ENCODE measurements around the gene DOC2B.
A peak's percentile ranks its signal among the peaks of the same experiment; 100 is the strongest.

Gene DOC2B

DNA sequence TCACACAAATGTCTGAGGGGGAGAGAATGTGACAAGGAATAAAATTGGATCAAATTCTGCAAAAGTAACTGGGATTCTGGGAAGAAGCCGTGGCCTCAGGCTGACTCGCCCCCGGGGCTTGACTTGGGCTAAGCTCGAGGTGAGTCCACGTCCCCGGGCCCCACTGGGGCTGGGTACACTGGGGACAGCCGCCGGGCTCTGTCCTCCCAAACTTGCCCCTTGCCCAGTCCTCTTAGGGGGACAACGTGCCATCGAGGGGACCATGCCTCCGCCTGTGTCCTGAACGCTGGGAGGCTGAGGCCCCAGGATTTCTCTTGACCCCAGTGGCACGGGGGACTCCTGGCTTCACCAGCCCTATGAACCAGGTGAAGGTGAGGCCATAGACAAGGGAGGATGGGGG, 21.1 kb downstream of the DOC2B start:
- DNase-seq = no peak

DNA sequence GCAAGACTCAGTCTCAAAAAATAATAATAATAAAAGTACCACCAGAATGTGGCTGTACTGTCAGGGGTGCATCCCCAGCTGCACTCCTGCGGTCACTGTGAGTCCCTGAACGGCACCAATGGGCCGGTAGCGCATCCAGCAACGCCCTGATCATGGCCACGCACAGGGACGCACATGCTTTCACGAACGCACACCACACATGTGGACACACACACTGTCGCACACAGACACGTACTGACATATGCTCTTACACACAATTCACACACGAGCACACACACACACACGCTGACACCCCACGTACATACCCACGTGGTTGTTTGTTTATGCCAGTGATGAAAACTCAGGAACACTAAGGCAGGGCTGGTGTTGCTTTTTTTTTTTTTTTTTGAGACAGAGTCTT, 21.8 kb downstream of the DOC2B start:
- no peak for DNase-seq

DNA sequence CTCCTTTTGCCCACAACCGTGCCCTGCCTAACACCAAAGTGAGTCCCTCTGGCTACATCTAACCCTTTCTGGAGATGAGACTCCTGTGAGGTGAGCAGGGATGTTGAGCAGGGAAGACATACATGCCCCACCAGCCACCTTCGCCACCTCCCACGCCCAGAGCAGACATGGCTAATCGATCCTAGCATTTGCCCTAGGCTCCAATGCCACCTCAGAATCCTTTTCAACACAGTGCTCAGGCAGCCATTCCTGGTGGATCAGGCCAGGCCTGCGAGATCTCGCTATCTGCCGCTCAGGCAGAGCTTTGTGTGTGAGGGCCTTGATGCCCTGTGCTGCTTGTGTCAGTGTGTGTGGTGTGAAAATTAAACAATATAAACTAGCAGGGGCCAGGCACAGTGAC, 23.1 kb downstream of the DOC2B start:
- DNase-seq = no peak

DNA sequence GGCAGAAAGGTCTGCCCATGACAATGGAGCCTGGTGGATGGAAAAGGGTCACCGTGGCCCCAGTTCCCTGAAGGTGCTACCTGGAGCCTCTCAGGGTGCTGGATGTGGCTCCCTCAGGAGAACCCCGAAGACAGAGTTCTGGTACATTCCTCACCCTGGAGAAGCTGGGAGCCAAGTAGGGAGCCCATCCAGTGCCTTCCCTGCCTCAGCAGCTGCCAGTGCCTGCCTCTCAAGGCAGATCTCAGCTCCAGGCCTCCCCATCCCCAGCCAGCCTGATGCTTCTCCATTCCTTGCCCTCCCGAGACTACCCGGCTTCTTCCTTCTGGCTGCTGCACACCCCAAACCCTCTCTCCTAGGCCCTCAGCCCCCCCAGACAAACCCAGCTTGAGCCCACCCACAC, 23.5 kb downstream of the DOC2B start:
- no peak for DNase-seq

DNA sequence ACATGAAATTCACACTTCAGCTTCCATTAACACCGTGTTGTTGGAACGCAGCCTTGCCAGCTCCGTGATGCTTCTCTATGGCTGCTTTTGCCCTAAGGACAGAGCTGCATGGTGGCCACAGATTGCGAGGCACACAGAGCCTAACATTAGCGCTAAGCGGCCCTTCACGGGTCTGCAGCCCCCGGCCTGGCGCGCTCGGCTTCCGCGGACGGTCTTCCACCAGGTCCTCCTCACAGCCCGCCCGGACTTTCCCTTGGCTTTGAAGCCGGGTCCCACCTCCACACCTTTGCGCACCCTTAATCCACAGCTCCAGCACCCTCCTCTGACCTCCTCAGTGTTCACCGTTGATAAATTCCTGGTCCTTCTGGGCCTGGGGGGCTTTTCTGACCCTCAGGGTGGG, 24.5 kb downstream of the DOC2B start:
- no peak for DNase-seq

DNA sequence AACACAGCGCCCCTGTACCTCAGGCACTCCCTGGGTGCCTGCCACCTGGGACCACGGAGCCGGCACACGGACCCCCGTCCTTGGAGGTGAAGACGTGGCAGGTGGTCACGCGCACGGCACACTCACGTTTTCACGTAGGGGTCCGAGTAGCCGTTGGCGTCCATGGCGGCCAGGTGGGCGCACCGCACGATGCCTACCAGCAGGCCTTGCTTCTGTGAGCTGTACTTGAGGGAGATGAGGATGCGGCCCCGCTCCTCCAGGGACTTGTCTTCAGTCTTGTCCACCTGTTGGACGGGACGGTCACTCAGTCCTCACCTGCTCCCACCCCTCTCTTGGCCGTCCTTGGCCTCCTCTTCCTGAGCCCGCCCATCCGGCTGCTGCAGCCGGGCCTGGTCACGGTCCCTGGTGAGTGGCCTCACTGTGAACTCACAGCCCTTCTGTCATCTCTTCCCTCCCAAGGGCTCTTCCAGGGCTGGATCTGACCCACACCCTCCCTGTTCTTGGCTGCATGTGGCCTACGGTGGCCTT, 25.3 kb downstream of the DOC2B start:
- no peak for DNase-seq

DNA sequence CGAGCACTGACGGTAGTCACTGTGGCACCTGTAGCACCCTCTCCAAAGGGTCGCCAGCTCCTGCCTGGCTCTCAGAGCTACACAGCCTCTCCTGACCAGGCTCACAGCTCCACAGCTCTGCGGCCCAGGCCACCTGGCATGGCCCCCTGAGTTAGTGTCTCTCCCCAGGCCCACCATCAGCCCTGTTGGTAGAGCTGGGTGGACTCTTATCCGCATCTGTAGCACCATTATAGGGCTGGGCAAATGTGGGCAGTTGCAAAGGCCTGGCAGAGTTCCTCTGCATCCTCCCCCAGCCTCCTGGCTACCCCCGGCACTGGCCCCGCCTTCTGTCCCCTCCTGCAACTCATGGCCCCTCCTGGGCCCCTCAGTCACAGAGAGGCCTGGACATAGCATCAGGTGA, 25.9 kb downstream of the DOC2B start:
- no peak for DNase-seq

DNA sequence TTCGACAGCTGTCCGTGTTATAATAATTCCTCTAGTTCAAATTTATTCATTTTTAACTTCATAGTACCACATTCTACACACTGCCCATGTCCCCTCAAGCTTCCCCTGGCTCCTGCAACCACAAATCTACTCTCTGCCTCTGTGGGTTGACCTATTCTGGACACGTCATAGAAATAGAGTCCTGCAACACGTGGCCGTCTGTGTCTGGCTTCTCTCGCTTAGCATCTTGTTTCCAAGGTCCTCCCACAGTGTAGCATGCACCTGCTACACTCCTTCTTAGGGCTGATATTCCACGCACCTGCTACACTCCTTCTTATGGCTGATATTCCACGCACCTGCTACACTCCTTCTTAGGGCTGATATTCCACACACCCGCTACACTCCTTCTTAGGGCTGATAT, 27.6 kb downstream of the DOC2B start:
- DNase-seq = no peak

DNA sequence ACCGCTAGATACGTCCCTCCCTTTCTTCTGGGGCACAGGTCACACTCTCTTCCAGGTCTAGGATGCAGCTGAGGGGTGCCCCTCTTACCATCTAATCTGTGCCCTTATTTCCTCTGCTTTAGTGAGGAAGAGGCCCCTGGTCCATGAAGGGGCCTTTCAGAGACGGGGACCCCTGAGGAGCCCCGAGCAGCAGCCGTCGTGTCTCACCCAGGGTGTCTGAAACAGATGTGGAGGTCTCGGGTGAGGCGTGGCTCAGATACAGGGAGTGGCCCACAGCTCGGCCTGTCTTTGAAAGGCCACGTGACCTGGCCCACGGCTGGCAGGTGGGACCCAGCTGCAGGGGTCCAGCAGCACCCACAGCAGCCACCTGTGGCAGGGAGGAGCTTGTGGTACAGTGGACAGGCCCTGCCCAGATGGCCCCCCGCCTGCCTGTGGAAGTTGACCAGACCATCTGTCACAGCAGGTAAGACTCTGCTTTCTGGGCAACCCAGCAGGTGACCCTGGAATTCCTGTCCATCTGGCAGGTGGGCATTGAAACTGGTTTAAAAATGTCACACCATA, 28.5 kb downstream of the DOC2B start:
- no peak for DNase-seq

DNA sequence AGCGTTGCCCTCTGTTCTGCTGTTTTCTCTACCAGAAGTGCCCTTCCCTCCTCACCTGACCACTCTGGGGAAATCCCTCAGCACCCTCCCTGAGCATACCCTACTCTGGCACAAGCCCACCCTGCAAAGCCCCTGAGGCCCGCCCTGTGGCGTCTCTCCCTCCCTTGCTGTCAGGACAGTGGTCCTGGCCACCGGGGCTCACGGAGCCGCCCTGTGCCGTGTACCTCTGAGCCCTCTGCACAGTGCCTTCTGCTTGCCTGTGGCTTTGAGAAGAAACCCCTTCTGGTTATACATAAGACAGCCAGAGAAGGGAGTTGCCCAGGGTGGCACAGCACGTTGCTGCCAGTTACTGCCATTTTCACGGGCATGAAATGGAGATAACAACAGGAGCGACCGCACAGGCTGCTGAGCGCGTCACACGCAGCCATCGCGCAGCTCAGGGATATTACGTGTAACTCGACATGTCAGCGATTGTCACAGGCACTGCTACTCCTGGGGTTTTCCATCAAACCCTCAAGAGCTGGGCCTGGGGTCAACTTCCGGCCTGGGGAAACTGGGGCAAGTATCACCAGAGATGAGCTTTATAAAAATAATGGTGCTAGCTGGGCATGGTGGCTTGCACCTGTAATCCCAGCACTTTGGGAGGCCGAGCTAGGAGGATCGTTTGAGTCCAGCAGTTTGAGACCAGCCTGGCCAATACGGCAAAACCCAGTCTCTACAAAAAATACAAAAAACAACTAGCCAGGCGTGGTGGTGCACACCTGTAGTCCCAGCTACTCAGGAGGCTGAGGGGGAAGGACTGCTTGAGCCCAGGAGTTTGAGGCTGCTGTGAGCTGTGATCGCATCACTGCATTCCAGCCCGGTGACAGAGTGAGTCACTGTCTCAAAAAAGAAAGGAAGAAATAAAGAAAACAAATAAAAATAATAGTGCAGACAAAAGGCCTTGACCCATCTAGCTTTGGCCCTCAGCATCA, 29.3 kb downstream of the DOC2B start:
- DNase-seq = no peak

DNA sequence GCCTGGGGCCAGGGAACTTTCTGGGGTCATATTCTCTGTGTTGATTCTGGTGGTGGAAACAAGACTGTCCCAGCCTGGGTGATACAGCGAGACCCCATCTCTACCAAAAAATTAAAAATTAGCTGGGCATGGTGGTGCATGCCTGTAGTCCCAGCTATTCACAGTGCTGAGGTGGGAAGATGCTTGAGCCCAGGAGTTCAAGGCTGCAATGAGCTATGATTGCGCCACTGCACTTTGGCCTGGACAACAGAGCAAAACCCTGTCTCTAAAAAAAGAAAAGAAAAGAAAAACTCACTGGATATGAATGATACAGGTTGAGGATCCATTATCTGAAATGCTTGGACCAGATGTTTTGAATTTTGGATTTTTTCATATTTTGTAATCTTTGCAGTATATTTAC, 30.4 kb downstream of the DOC2B start:
- DNase-seq = no peak

DNA sequence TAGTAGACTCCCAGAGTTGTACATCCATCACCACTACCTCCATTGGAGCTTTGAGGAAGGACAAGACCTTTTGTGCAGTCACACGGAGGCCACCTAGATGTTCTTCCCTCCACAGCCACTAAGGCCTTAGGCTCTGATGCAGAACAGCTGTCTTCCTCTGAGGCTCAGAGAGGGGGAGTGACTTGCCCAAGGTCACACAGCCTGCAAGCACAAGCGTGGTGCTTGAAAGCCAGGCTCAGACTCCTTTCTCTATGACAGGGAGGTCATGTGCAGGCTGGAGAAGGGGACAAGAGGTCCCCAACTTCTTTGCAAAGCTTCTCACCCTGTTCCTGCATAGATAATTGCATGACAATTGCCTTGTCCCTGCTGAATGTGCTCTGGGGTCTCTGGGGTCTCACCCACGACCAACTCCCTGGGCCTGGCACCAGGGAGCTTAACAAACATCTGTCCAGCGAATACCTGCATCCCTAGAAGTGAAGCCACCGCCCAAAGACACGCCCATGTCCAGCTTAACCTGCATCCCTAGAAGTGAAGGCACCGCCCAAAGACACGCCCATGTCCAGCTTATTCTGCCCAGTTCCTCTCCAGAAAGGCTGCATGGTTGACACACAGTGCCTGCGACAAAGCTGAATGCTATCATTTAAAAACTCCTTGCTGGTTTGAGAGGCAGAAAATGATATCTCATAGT, 31.4 kb downstream of the DOC2B start:
- no peak for DNase-seq

DNA sequence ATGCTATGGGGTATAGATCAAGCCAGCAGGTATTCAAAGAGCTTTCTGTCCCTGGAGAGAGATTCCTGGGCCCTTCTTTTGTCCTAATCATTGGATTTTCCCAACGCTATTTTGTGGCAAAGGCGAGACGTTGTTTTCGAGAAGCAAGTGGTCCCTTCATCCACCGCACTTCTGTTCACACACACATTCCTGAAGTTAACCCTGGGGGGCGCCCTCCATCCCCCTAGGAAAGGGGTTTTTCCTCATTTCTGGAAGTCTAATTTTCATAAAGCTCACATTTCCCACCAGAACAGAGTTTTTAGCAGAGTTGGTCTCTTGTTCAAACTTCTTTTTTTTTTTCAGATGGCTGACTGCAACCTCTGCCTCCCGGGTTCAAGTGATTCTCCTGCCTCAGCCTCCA, 32.2 kb downstream of the DOC2B start:
- DNase-seq = no peak

DNA sequence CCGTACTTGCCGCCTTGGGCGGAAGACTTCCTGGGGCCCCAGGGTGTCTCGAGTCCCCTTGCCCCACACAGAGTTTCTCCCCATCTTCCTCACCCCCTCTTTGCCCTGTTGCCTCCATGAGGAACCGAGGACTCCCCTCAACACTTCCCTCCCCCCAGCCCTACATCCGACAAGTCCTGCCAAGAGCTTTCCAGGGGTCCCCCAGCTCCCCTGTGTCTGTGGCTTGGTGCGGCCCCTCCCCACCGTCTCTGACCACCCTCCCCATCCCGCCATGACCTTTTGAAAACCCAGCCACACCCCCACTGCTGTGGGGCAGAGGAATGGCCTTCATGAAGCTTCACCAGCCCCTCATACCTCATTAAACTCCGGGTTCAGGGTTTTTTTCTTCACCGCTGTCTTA, 32.7 kb downstream of the DOC2B start:
- no peak for DNase-seq

DNA sequence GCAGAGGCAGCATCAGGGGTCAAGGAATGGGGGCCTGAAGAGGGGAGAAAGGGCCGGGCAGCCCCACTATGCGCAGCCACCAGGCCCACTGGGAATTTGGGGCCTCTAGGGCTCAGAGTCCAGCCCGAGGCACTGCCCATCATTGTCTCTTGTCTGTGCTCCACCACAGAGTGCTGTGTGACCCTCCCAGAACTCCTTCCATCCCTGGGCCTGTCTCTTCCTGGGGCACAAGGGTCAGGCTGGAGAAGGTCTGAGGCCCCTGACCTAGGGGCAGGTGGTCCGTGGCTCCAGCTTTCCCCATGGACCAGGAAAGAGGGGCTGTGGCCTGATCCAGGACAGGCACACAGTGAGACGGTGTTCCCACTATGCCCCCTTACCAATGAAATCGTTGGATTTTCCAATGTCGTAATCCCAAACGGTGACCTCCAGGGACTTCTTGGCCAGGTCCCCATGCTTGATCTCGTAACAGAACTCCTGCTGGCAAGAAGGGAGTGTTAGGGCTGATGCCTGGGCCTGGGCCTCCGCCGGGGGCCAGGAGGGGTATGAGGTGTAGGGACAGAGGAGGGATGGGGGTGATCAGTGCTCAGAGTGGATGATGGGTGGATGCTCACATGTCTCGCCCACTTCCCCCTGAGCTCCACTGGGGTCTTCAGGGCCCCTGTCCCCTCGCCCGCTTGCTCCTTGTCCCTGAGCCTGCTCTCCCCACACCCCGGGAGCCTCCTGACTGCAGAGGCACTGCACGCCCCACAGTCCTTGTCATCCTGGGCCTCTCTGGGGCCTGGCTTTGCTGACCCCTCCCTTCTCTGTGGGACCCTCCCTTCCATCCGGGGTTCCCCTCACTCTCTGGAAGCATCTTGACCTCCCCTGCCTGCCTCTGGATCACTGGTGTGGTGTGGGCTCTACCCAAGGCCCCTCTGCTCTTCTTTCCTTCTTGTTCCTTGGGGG, 33.4 kb downstream of the DOC2B start:
- no peak for DNase-seq

DNA sequence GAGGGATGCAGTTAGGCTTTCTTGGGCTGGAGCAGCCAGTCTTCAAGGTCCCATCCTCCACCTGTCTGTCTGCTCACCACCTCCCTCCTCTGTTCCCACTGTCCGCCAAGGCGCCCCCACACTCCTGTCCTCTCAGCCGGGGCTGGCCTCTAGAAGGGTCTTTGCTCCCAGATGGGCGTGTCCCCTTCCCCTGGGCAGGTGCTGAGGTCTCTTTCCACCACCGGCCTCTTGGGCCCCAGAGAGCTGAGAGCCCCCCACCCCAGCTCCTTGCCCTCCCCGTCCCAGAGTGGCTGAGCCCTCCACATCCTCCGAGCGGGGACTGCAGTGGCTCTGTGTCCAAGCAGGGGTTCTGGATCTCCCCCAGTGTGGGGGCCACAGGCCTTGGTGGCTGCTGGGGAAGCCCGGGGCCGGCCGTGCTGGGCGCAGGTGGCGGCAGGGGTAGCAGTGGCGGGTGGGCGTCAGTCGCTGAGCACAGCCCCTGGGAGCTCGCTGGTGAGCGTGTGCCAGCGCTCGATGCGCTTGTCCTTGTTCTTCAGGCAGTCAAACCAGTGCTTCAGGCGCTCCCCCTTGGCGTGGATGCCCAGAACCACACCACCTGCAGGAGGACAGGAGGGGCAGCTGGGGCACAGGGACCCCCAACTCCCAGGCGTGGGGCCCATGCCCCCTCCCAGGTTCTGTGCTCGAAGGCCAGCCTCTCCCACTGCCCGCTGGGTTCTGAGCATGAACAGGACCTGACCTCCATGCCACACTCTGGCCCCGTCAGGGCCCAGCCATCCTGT, 34.3 kb downstream of the DOC2B start:
- DNase-seq = no peak

DNA sequence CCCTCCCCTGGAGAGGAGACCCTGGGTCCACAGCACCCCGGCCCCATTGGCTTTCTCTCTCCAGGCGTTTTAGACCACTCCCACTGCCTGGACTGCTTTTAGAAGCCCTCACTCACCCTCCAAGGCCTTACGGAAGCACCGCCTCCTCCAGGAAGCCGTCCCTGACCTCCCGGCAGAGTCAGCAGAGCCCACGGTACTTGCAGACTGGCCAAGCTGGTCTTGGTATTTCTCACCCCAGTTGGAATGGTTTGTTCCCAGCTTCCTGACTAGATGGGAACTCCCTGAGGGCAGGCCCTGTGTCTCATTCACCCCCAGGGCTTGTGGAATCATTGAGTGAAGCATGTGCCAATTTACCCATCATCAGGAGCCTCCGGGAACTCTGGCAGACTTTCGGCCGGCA, 34.9 kb downstream of the DOC2B start:
- no peak for DNase-seq

DNA sequence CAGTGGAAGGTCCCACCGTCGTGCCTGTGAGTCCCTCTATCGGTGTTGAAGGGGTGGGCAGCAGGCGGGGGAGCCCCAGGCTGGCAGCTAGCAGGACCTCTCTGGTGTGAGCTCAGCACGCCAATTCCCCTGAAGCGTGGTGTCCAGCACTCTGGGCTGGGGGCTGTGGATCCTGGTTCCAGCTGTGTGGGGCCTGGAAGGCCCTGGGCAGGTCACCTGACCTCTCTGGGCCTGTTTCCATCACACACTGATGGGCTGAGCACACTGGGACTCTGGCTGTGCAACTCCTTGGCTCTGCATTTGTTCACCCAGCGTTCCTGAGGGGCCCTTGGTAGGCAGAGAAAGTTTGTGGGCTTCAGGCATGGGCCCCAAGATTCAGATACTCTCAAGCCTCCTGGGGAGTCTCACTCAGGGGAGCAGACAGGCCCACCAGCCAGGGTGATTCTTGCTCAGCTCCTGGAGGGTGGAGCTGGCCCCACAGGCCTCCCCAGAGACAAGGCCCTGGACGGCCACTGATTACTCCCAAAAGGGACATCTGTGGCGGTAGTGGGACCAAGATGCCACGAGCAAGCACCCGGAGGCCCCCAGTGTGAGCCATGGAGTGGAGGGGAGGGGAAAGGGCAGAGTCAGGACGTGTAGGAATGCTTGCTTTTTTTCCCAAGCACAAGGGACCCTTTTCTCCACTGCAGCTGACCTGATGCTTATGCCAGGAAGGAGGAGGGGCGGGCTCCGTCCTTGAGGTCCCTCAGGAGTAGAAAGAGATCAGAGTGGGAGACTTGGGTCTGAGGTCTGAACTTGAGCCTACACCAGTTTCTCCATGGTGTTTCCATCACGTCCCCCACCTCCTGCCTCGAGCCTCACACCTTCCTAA, 35.5 kb downstream of the DOC2B start:
- DNase-seq = no peak

DNA sequence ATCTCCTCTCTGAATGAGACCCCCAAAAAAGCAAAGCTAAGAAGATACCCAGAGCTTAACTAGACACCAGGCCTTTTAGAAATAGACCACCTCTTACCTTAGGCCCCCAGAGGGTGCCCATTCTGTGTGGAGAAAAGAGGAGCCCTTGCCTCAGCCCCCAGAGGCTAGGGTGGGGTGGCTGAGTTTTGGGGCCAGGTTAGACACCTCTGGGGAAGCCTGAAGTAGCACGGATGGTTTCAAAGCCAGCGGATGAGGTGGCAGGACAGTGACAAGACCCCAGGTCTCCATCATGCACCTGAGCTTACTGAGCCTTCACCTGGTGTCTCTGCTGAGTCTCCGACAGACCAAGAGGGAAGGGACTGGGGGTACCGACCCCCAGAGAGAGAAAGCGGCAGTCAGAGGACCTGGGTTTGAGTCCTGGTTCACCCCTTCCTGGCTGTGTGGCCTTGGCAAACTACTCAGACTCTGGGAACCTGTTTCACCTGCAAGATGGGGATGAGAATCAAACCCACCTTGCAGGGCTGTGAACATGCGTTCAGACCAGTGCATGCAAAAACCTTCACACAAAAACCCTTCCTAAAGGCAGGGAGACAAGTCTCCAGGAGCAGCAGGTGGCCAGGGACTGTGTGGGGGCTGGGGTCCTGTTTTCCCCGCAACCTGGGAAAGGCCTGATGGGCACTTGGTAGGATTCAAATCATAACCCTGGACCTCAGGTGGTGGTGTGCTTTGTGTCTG, 36.3 kb downstream of the DOC2B start:
- DNase-seq = no peak

DNA sequence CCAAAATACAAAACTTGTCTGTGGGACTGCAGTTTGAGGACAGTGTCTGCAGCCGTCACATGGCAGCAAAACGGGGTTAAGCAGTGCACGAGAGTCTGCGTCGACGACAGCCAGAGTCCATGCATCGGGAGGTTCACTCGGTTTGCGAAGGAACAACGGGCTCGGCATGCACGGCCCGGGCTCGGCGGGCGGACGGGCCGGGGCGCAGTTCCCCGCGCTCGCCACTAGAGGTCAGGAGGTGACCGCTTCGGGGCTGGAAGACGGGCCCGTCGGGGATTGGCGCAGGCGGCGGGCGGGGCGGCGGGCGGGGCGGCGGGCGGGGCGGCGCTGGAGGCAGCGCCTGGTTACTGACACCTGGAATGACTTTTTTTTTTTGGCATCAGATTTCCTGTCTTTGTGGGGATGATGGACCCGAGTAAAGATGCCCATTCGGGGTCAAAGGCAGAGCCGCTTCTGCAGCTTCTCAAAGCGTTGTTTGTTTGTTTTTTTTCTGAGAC, 37.6 kb downstream of the DOC2B start:
- peak; percentile 6 for DNase-seq
